ENCODE results near the gene TMEM232. TPM values are rescaled to one million over a fixed set of nuclear protein-coding genes. Genes with fewer than 3 reads are reported as not detected.
"Not testable (repeated sequence)": the region's sequence is repeated elsewhere in the genome, so short reads cannot be mapped to it uniquely, and the experiment has no call there.

TMEM232 gene
- total RNA-seq, 4 donors from 2014 or later, result 1.2 to 3.8 (median 2.0) TPM

GRCh38 chr5:110681953-110682352 is 44.5 kb downstream of the TMEM232 start:
- no peak for DNase-seq (ENCODE audit: extremely low spot score)
- H3K4me1 ChIP-seq, result no peaks in the 10 kb centered on the region
- TF ChIP-seq POLR2AphosphoS5 (IDR thresholded peaks at IDR 0.05) (no peak), POLR2A (IDR thresholded peaks at IDR 0.05; ENCODE audit: low read depth) (no peak)
- no peaks in the 10 kb centered on the region for H3K36me3 ChIP-seq
- H3K27me3 ChIP-seq, result no peaks in the 10 kb centered on the region
- H3K27ac ChIP-seq (replicated peaks in 1 of 4), result no peak overlapping the region
- no peak overlapping the region for H3K4me3 ChIP-seq
- no peaks in the 10 kb centered on the region for H3K9me3 ChIP-seq
- intact Hi-C loops (cut with DNase I), result no loop called here

GRCh38 chr5:110681109-110681508 is 45.4 kb downstream of the TMEM232 start:
- DNase-seq (ENCODE audit: extremely low spot score), result no peak
- intact Hi-C loops (cut with DNase I), result no loop called here
- TF ChIP-seq EP300 (IDR thresholded peaks at IDR 0.05) (no peak), CTCF (IDR thresholded peaks at IDR 0.05) (no peak), POLR2AphosphoS5 (IDR thresholded peaks at IDR 0.05) (no peak), POLR2A (IDR thresholded peaks at IDR 0.05; ENCODE audit: low read depth) (no peak)
- H3K27ac ChIP-seq (replicated peaks in 1 of 4), result no peak overlapping the region
- H3K9me3 ChIP-seq, result no peaks in the 10 kb centered on the region
- H3K27me3 ChIP-seq, result no peaks in the 10 kb centered on the region
- WGBS, result 69% methylated on average over 3 of the region's 3 CpGs
- H3K4me3 ChIP-seq, result no peak overlapping the region
- H3K4me1 ChIP-seq, result no peaks in the 10 kb centered on the region
- no peaks in the 10 kb centered on the region for H3K36me3 ChIP-seq

- DNase-seq (ENCODE audit: extremely low spot score); intact Hi-C loops (cut with DNase I); H3K4me3 ChIP-seq; H3K27me3 ChIP-seq; H3K36me3 ChIP-seq; H3K9me3 ChIP-seq; H3K27ac ChIP-seq (replicated peaks in 1 of 4); H3K4me1 ChIP-seq: not testable (repeated sequence)
- 94% methylated on average over 9 of the region's 9 CpGs for WGBS
These were observed 49.9 kb downstream of the TMEM232 start for GRCh38 chr5:110676554-110676953.

- H3K4me3 ChIP-seq, result no peak overlapping the region
- H3K4me1 ChIP-seq, result no peaks in the 10 kb centered on the region
- no peaks in the 10 kb centered on the region for H3K27me3 ChIP-seq
- no peak overlapping the region for H3K27ac ChIP-seq (replicated peaks in 1 of 4)
- TF ChIP-seq POLR2A (IDR thresholded peaks at IDR 0.05; ENCODE audit: low read depth) (no peak), CTCF (IDR thresholded peaks at IDR 0.05) (no peak), POLR2AphosphoS5 (IDR thresholded peaks at IDR 0.05) (no peak), EP300 (IDR thresholded peaks at IDR 0.05) (no peak)
- no peak for DNase-seq (ENCODE audit: extremely low spot score)
- intact Hi-C loops (cut with DNase I), result no loop called here
- no peaks in the 10 kb centered on the region for H3K36me3 ChIP-seq
- WGBS, result 81% methylated on average over 6 of the region's 6 CpGs
- H3K9me3 ChIP-seq, result no peaks in the 10 kb centered on the region
These were observed 61.2 kb downstream of the TMEM232 start for GRCh38 chr5:110665184-110665726.

- DNase-seq (ENCODE audit: extremely low spot score), result no peak
- H3K36me3 ChIP-seq, result no peaks in the 10 kb centered on the region
- no peak for TF ChIP-seq EP300 (IDR thresholded peaks at IDR 0.05)
- TF ChIP-seq POLR2A (IDR thresholded peaks at IDR 0.05; ENCODE audit: low read depth), result no peak
- TF ChIP-seq POLR2AphosphoS5 (IDR thresholded peaks at IDR 0.05), result no peak
- TF ChIP-seq CTCF (IDR thresholded peaks at IDR 0.05), result no peak
- intact Hi-C loops (cut with DNase I), result no loop called here
- no peak overlapping the region for H3K4me3 ChIP-seq
- no peaks in the 10 kb centered on the region for H3K27me3 ChIP-seq
- no peak overlapping the region for H3K27ac ChIP-seq (replicated peaks in 1 of 4)
- H3K9me3 ChIP-seq, result no peaks in the 10 kb centered on the region
- WGBS, result 95% methylated on average over 1 of the region's 1 CpG
- no peaks in the 10 kb centered on the region for H3K4me1 ChIP-seq
These were observed 62.9 kb downstream of the TMEM232 start for GRCh38 chr5:110663525-110663924.

GRCh38 chr5:110658006-110658405 is 68.5 kb downstream of the TMEM232 start:
- H3K27ac ChIP-seq (replicated peaks in 1 of 4), result no peak overlapping the region
- WGBS, result 79% methylated on average over 5 of the region's 5 CpGs
- H3K4me3 ChIP-seq, result no peak overlapping the region
- TF ChIP-seq CTCF (IDR thresholded peaks at IDR 0.05) (no peak), POLR2A (IDR thresholded peaks at IDR 0.05; ENCODE audit: low read depth) (no peak), POLR2AphosphoS5 (IDR thresholded peaks at IDR 0.05) (no peak), EP300 (IDR thresholded peaks at IDR 0.05) (no peak)
- no peak for DNase-seq (ENCODE audit: extremely low spot score)
- intact Hi-C loops (cut with DNase I), result no loop called here
- H3K36me3 ChIP-seq, result no peaks in the 10 kb centered on the region
- H3K4me1 ChIP-seq, result no peaks in the 10 kb centered on the region
- no peaks in the 10 kb centered on the region for H3K9me3 ChIP-seq
- no peaks in the 10 kb centered on the region for H3K27me3 ChIP-seq
